ENCODE results near the gene RAB37. TPM values are rescaled to one million over a fixed set of nuclear protein-coding genes. Genes with fewer than 3 reads are reported as not detected.

The RAB37 gene
- total RNA-seq, 1 experiment from 2014 or later = 8.9 TPM

DNA sequence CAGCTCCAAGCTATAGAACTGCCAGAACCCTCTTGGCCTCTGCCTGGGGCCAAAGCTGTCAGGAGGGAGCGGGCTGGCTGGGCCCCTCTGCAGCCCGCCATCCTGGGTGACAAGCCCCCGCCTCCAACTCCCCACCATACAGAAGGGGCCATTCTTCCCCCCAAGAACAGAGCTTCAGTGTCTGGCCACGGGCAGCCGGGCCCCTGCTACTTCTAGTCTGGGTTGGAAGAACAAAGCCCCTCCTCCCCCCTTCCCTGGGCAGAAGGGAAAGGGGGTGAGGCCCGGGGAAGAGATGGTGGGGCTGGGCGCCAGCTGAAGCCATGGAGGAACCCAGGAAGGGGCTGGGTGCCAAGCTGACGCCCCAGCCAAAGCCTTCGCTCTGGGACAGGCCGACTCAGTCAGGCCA, 30.1 kb downstream of the RAB37 start (continued):
- TF ChIP-seq GRHL2 (CRISPR knock-in tag; IDR thresholded peaks at IDR 0.05; ENCODE audit: insufficient replicate concordance, severe bottlenecking) (no peak), MYBL2 (CRISPR knock-in tag; IDR thresholded peaks at IDR 0.05) (no peak), NFE2L1 (CRISPR knock-in tag; IDR thresholded peaks at IDR 0.05) (no peak), TEAD1 (CRISPR knock-in tag; IDR thresholded peaks at IDR 0.05) (no peak)

DNA sequence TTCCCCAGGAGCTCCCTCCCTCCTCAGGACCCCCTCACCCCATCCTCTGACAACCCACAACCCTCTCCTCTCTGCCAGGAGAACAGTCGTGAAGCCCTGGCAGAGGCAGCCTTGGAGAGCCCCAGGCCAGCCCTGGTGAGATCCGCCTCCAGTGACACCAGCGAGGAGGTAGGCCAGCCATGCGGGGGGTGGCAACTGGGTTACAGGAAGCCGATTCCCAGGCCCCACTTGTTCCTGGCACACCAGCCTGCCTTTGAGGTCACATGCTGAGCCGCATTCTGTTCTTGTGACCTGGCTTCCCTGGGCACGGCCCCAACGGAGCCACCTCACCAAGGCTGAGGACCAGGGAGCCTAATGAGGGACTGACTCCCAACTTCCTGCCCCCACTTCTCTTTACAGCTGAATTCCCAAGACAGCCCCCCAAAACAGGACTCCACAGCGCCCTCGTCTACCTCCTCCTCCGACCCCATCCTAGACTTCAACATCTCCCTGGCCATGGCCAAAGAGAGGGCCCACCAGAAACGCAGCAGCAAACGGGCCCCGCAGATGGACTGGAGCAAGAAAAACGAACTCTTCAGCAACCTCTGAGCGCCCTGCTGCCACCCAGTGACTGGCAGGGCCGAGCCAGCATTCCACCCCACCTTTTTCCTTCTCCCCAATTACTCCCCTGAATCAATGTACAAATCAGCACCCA, 31.2 kb downstream of the RAB37 start:
- no peak for ATAC-seq
- CTCF ChIA-PET = interaction anchor here (1.2 to 12.0 kb wide), 3 partner anchors 19 to 31 kb away, joined by 3 to 262 read pairs (median 6); partner anchors contain the start of gene RAB37
- POLR2A ChIA-PET = no interaction called here

DNA sequence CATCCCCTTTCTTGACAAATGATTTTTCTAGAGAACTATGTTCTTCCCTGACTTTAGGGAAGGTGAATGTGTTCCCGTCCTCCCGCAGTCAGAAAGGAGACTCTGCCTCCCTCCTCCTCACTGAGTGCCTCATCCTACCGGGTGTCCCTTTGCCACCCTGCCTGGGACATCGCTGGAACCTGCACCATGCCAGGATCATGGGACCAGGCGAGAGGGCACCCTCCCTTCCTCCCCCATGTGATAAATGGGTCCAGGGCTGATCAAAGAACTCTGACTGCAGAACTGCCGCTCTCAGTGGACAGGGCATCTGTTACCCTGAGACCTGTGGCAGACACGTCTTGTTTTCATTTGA, 31.7 kb downstream of the RAB37 start:
- Mint-ChIP-seq H3K4me1 (peaks cover 4% of the 10 kb centered on the region), H3K4me3 (no peak overlapping the region), H3K27ac (peak overlapping the region; percentile 89), H3K36me3 (peaks cover 35% of the 10 kb centered on the region), H3K9me3 (no peaks in the 10 kb centered on the region), H3K27me3 (ENCODE audit: low read depth) (no peaks in the 10 kb centered on the region)
- ChIA-PET POLR2A (no interaction called here), CTCF (interaction anchor here (1.0 to 12.0 kb wide), 7 partner anchors 9 to 97 kb away, joined by 3 to 262 read pairs (median 7); partner anchors contain the start of gene RAB37)
- DNase-seq (ENCODE audit: low spot score) (no peak), ATAC-seq (no peak)
- TF ChIP-seq NFE2L1 (CRISPR knock-in tag; IDR thresholded peaks at IDR 0.05) = no peak
- TF ChIP-seq, protein P1, sequence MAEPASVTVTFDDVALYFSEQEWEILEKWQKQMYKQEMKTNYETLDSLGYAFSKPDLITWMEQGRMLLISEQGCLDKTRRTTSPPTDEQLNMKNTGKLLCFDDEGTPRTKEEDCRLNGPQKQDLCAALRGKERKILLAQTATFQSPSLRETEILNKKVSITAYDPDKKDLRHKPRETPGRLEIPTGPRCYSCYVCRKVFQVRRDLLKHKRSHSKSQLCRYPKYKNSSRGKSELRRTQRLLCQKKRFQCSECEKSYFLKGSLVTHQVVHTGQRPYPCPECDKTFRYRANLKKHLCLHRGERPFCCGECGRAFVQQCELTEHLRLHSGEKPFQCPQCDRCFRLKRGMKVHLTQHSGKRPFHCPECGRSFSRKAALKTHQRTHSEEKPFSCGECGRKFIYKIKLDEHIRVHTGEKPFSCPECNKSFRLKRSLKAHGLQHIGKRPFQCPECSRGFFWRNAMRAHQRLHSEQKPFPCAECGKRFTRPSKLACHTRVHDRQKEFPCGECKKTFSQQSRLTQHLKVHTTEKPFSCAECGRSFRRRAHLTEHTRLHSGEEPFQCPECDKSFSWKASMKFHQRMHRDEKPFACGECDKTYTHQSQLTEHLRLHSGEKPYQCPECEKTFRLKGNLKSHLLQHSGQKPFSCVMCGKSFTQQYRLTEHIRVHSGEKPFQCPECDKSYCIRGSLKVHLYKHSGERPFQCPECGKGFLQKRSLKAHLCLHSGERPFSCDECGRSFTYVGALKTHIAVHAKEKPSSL (CRISPR knock-in tag; conservative IDR thresholded peaks at IDR 0.05) = no peak
- TF ChIP-seq ZNF423 (CRISPR knock-in tag; IDR thresholded peaks at IDR 0.05) = no peak
- TF ChIP-seq IRF2 (CRISPR knock-in tag; IDR thresholded peaks at IDR 0.05; ENCODE audit: borderline replicate concordance, low read depth) = no peak
- no peak for TF ChIP-seq FOXP1 (CRISPR knock-in tag; IDR thresholded peaks at IDR 0.05; ENCODE audit: borderline replicate concordance)
- TF ChIP-seq SOX15 (CRISPR knock-in tag; IDR thresholded peaks at IDR 0.05) = no peak
- TF ChIP-seq OVOL2 (CRISPR knock-in tag; IDR thresholded peaks at IDR 0.05; ENCODE audit: borderline replicate concordance) = no peak
- no peak for TF ChIP-seq ZNF416 (CRISPR knock-in tag; IDR thresholded peaks at IDR 0.05)
- no peak for TF ChIP-seq ZNF219 (CRISPR knock-in tag; IDR thresholded peaks at IDR 0.05; ENCODE audit: borderline replicate concordance)
- TF ChIP-seq MYBL2 (CRISPR knock-in tag; IDR thresholded peaks at IDR 0.05) = no peak
- TF ChIP-seq, protein P2, sequence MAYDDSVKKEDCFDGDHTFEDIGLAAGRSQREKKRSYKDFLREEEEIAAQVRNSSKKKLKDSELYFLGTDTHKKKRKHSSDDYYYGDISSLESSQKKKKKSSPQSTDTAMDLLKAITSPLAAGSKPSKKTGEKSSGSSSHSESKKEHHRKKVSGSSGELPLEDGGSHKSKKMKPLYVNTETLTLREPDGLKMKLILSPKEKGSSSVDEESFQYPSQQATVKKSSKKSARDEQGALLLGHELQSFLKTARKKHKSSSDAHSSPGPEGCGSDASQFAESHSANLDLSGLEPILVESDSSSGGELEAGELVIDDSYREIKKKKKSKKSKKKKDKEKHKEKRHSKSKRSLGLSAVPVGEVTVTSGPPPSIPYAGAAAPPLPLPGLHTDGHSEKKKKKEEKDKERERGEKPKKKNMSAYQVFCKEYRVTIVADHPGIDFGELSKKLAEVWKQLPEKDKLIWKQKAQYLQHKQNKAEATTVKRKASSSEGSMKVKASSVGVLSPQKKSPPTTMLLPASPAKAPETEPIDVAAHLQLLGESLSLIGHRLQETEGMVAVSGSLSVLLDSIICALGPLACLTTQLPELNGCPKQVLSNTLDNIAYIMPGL (CRISPR knock-in tag; IDR thresholded peaks at IDR 0.05) = no peak
- TF ChIP-seq, protein P3, sequence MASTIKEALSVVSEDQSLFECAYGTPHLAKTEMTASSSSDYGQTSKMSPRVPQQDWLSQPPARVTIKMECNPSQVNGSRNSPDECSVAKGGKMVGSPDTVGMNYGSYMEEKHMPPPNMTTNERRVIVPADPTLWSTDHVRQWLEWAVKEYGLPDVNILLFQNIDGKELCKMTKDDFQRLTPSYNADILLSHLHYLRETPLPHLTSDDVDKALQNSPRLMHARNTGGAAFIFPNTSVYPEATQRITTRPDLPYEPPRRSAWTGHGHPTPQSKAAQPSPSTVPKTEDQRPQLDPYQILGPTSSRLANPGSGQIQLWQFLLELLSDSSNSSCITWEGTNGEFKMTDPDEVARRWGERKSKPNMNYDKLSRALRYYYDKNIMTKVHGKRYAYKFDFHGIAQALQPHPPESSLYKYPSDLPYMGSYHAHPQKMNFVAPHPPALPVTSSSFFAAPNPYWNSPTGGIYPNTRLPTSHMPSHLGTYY (CRISPR knock-in tag; IDR thresholded peaks at IDR 0.05) = no peak
- TF ChIP-seq, protein P4, sequence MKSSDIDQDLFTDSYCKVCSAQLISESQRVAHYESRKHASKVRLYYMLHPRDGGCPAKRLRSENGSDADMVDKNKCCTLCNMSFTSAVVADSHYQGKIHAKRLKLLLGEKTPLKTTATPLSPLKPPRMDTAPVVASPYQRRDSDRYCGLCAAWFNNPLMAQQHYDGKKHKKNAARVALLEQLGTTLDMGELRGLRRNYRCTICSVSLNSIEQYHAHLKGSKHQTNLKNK (CRISPR knock-in tag; IDR thresholded peaks at IDR 0.05) = no peak
- no peak for TF ChIP-seq RORB (CRISPR knock-in tag; IDR thresholded peaks at IDR 0.05)
- TF ChIP-seq, protein P5, sequence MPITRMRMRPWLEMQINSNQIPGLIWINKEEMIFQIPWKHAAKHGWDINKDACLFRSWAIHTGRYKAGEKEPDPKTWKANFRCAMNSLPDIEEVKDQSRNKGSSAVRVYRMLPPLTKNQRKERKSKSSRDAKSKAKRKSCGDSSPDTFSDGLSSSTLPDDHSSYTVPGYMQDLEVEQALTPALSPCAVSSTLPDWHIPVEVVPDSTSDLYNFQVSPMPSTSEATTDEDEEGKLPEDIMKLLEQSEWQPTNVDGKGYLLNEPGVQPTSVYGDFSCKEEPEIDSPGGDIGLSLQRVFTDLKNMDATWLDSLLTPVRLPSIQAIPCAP (CRISPR knock-in tag; IDR thresholded peaks at IDR 0.05) = no peak
- TF ChIP-seq, protein P6, sequence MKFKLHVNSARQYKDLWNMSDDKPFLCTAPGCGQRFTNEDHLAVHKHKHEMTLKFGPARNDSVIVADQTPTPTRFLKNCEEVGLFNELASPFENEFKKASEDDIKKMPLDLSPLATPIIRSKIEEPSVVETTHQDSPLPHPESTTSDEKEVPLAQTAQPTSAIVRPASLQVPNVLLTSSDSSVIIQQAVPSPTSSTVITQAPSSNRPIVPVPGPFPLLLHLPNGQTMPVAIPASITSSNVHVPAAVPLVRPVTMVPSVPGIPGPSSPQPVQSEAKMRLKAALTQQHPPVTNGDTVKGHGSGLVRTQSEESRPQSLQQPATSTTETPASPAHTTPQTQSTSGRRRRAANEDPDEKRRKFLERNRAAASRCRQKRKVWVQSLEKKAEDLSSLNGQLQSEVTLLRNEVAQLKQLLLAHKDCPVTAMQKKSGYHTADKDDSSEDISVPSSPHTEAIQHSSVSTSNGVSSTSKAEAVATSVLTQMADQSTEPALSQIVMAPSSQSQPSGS (CRISPR knock-in tag; IDR thresholded peaks at IDR 0.05; ENCODE audit: borderline replicate concordance, low read depth) = no peak

More for the DNA sequence above, 31.2 kb downstream of the RAB37 start:
- Mint-ChIP-seq H3K4me1 (peaks cover 5% of the 10 kb centered on the region), H3K4me3 (no peak overlapping the region), H3K36me3 (peaks cover 35% of the 10 kb centered on the region), H3K27ac (peak overlapping the region; percentile 89), H3K9me3 (no peaks in the 10 kb centered on the region), H3K27me3 (ENCODE audit: low read depth) (no peaks in the 10 kb centered on the region)
- DNase-seq (ENCODE audit: low spot score) = no peak
- TF ChIP-seq, protein P7, sequence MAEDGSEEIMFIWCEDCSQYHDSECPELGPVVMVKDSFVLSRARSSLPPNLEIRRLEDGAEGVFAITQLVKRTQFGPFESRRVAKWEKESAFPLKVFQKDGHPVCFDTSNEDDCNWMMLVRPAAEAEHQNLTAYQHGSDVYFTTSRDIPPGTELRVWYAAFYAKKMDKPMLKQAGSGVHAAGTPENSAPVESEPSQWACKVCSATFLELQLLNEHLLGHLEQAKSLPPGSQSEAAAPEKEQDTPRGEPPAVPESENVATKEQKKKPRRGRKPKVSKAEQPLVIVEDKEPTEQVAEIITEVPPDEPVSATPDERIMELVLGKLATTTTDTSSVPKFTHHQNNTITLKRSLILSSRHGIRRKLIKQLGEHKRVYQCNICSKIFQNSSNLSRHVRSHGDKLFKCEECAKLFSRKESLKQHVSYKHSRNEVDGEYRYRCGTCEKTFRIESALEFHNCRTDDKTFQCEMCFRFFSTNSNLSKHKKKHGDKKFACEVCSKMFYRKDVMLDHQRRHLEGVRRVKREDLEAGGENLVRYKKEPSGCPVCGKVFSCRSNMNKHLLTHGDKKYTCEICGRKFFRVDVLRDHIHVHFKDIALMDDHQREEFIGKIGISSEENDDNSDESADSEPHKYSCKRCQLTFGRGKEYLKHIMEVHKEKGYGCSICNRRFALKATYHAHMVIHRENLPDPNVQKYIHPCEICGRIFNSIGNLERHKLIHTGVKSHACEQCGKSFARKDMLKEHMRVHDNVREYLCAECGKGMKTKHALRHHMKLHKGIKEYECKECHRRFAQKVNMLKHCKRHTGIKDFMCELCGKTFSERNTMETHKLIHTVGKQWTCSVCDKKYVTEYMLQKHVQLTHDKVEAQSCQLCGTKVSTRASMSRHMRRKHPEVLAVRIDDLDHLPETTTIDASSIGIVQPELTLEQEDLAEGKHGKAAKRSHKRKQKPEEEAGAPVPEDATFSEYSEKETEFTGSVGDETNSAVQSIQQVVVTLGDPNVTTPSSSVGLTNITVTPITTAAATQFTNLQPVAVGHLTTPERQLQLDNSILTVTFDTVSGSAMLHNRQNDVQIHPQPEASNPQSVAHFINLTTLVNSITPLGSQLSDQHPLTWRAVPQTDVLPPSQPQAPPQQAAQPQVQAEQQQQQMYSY (CRISPR knock-in tag; IDR thresholded peaks at IDR 0.05) = peak; percentile 51; the same call in 1 of the 2 replicates
- TF ChIP-seq NFATC4 (CRISPR knock-in tag; IDR thresholded peaks at IDR 0.05) = no peak

Measured in WTC11 (cell line).